SK-N-DZ (cell line): ENCODE data around the gene DMXL1.
"Not testable (repeated sequence)": the region's sequence is repeated elsewhere in the genome, so short reads cannot be mapped to it uniquely, and the experiment has no call there.

Experiments used
- DNase-seq: peaks from one replicate; pipeline ENCODE4 v3.0.0-alpha.2; 2015; ENCODE audit warnings: low spot score

Gene DMXL1

GRCh38 chr5:119122474-119122873 is 51.6 kb downstream of the DMXL1 start:
- not testable (repeated sequence) for DNase-seq

DNA sequence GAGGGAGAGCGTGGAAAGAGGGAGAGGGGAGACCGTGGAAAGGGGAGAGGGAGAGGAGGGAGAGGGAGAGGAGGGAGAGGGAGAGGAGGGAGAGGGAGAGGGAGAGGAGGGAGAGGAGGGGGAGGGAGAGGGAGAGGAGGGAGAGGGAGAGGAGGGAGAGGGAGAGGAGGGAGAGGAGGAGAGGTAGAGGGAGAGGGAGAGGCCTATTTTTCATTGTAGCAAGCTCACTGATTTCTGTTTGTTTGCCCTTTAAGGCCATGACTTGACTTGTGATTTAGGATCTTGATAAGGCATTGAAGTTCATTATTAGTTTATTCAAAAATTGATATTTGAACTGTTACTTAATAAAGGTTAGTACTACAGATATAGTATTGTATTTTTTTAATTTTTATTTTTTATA is 52.4 kb downstream of the DMXL1 start:
- no peak for DNase-seq

- DNase-seq = no peak
Observed at GRCh38 chr5:119129770-119130169, 58.9 kb downstream of the DMXL1 start.

DNA sequence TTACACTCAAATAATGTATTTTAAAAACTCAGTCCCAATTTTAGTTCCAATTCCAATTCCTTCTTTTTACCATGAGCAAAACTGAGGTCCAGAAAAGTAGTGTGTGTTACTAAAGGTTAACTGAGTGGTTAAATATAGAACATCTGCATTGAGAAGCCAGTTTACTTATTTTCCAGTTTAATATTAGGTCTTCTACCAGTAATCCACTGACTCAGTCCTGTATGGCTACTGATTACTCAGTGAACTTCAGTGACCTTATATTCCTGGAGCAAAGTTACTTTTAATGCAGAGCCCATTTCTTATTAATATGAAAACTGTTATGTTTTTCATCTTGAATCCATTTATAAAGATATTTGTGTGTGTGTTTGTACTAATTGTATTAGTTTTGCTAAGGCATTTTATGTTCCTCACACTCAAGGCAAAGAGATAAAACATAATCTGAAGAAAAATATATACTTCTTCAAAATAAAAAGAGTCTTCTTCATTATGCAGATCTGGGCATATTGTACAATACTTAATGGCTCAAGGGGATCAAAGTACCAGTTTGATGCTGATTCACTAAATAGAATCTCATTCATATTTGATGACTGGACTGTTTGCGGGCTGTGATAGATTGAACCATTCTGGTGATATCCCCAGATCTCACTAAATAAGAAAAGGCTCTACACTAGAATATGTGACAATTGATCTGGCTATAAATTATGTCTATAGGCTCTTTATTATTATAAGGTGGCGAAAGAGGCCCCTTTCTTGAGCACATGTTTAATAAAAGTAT is 60.8 kb downstream of the DMXL1 start:
- no peak for DNase-seq

- not testable (repeated sequence) for DNase-seq
Observed at GRCh38 chr5:119135743-119136142, 64.9 kb downstream of the DMXL1 start.

- no peak for DNase-seq
Observed at GRCh38 chr5:119136666-119137318, 65.9 kb downstream of the DMXL1 start.

GRCh38 chr5:119153629-119154028 is 82.7 kb downstream of the DMXL1 start:
- no peak for DNase-seq

DNA sequence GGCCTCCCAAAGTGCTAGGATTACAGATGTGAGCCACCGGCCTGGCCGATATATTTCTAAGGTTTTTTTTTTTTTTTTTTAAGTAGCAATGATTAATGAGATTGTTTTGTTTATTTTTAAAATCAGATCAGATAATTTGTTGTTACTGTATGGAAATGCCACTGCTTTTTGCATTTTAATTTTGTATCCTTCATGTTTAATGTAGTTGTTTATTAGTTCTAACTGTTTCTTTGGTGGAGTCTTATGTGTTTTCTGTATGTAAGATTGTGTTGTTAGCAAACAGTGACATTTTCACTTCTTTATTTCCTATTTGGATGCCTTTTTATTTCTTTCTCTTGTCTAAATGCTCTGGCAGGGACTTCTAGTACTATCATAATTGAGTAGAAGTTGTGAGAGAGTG is 87.3 kb downstream of the DMXL1 start:
- no peak for DNase-seq

- DNase-seq = no peak
Observed at GRCh38 chr5:119161430-119161829, 90.5 kb downstream of the DMXL1 start.

- DNase-seq = peak; percentile 27
Observed at GRCh38 chr5:119166026-119166425, 95.1 kb downstream of the DMXL1 start.

DNA sequence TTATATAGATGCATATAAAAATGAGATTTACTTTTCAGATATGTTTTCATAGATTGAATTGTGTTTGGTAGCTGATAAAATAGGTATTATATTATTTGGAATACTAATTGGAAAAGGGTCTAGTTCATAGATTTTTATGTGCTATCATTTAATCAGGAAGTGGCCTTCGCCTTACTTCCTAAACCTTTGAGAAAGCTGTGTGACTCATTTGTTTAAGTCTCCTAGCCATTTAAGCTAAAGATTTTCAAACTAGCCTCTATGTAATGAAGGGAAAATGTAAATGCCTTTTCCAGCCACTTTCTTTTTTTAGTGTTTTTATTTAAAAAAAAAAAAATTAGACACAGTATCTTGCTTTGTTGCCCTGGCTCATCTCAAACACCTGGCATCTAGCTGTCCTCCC is 97.5 kb downstream of the DMXL1 start:
- DNase-seq = no peak

- DNase-seq = no peak
Observed at GRCh38 chr5:119171686-119172085, 100.8 kb downstream of the DMXL1 start.

- no peak for DNase-seq
Observed at GRCh38 chr5:119174578-119175163, 103.8 kb downstream of the DMXL1 start.

DNA sequence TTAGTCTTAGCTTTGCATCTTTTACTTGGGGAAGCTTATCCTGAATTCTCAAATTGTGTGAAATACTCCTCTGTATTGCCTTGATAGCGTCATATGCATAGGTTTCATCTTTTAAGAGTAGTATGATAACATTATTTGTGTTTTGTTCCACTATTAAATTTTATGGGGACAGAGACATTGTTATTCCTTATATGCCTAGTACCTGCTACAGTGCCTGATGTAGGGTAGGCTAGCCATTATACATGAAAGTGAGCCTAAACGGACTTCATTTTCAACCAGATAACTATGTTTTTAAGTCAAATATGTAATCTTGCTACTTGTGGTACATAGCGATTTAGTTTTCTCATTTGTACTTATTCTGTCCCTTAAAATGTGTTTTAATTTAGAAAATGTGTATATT is 105.9 kb downstream of the DMXL1 start:
- no peak for DNase-seq

DNA sequence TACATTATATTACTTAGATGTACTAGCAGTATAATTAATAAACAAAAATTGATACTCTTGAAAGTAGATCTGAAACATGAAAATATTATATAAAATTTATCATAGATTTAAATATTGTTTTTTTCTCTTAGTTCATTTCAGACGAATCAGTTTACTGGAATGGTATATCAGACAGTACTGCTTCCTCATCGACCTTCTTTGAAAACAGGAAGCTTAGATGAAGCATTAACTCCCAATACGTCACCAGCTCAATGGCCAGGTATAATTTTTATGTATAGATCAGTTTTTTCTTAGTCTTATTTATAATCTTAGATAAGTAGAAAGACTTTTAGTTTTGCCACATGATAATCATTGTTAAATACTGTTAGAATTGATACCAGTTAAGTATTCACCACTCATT is 106.3 kb downstream of the DMXL1 start:
- DNase-seq = no peak

DNA sequence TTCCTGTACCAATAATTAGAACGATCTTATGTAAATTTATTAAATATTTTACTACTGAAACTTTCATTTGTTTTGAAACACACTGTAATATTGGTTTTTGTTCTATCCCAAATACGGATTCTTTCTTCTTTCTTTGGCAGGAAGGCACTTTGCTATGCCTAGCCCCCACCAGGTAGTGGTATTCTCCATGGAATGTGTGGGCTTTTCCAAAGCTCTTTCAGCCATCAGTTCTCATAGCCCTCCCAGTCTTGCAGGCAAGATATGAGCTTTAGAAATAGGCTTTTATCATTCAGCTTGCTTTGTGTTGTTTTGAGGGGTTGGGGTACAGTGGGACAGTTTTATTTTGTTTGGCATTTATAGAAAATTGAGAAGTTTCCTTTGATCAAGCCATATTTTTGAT is 107.5 kb downstream of the DMXL1 start:
- no peak for DNase-seq

- no peak for DNase-seq
Observed at GRCh38 chr5:119179857-119180641, 109.2 kb downstream of the DMXL1 start.

GRCh38 chr5:119185512-119185911 is 114.6 kb downstream of the DMXL1 start:
- not testable (repeated sequence) for DNase-seq

GRCh38 chr5:119187776-119188529 is 117.1 kb downstream of the DMXL1 start:
- DNase-seq = no peak

DNA sequence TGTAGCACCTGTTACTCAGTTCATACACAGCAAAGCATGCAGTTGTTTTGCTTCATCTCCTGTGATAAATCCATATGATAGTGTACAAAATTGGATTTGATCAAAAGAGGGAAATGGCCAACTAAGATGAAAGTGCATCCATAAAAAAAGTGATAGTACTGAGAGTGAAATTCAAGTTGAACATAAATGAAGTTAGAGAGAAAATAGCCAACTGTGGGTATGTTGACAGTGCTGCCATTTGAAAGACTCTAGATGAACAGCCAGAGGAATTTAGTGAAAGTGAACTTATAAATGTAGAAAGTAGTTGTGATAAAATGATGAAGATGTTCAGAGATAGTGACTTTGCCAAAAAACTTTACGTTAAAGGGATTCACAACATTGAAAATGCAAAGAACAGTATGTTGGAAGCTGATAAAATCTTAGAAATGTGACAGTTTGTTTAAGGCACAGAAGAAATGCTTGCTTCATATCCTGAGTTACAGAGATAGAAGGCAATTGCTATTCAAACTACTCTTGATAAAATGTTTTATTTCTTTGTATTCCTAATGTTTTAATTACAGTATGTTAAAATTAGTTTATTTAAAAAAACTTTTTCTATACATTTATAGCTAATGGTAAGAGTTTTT is 119.7 kb downstream of the DMXL1 start:
- no peak for DNase-seq

- no peak for DNase-seq
Observed at GRCh38 chr5:119191944-119192343, 121.1 kb downstream of the DMXL1 start.
